K562 (cell line): ENCODE data around the gene LGALS3. TPM values are rescaled to one million over a fixed set of nuclear protein-coding genes. Genes with fewer than 3 reads are reported as not detected.

Source experiments
- ASH1L ChIP-seq: fragments of 450-650 bp; IDR thresholded peaks from 2 replicates; pipeline ENCODE4 v1.6.1; 2018; ENCODE audit warnings: borderline replicate concordance, mild to moderate bottlenecking, low read depth; ENCODE audit not compliant: partially characterized antibody
- ATF1 ChIP-seq, 2 experiments: fragments of 450-650 bp in 1 of 2; IDR thresholded peaks; 2 replicates each; pipeline ENCODE4 v1.6.1; 2016; ENCODE audit warnings: missing compliant biosample characterization in 1 of 2, missing genetic modification characterization in 1 of 2
- BRD9 ChIP-seq: fragments of 450-650 bp; IDR thresholded peaks from 2 replicates; pipeline ENCODE4 v1.6.1; 2018; ENCODE audit warnings: low read depth; ENCODE audit not compliant: partially characterized antibody
- CCAR2 ChIP-seq: fragments of 200-400 bp; formaldehyde crosslinking; IDR thresholded peaks from 2 replicates; pipeline ENCODE4 v1.6.1; 2017; ENCODE audit warnings: mild to moderate bottlenecking, low read depth, low read length
- HOXB6 ChIP-seq: fragments of 250-450 bp; sonication (Bioruptor Pico); IDR thresholded peaks from 2 replicates; pipeline ENCODE4 v1.5.1; 2022; ENCODE audit warnings: mild to moderate bottlenecking, borderline replicate concordance
- ILK ChIP-seq: fragments of 450-650 bp; IDR thresholded peaks from 2 replicates; pipeline ENCODE4 v1.6.1; 2016; ENCODE audit warnings: missing genetic modification characterization, low read depth, mild to moderate bottlenecking, missing compliant biosample characterization, moderate library complexity, borderline replicate concordance
- JUND ChIP-seq, 2 experiments: IDR thresholded peaks; 2 replicates in 1 of 2; 3 replicates in 1 of 2; pipeline ENCODE4 v1.6.1; 2011; ENCODE audit warnings: borderline replicate concordance in 2 of 2, low read depth in 2 of 2, low read length in 2 of 2, improper control_type of control experiment in 1 of 2, missing biosample characterization in 1 of 2, missing genetic modification characterization in 1 of 2, missing genetic modification reagents in 1 of 2
- MAFK ChIP-seq: IDR thresholded peaks from 2 replicates; pipeline ENCODE4 v1.6.1; 2011; ENCODE audit warnings: low read length, improper control_type of control experiment
- U2AF1 ChIP-seq: fragments of 200-400 bp; formaldehyde crosslinking; optimal IDR thresholded peaks from 2 replicates; pipeline ENCODE3; 2017; ENCODE audit warnings: mild to moderate bottlenecking, low read depth, low read length, moderate library complexity
- ZBTB17 ChIP-seq: fragments of 450-650 bp; formaldehyde crosslinking; IDR thresholded peaks from 2 replicates; pipeline ENCODE4 v1.4.0; 2020; ENCODE audit warnings: mild to moderate bottlenecking
- ZC3H11A ChIP-seq: IDR thresholded peaks from 2 replicates; pipeline ENCODE4 v1.6.1; 2012; ENCODE audit warnings: low read depth, low read length, improper control_type of control experiment
- ZNF121 ChIP-seq: sonication (generic); formaldehyde crosslinking; conservative IDR thresholded peaks from 2 replicates; pipeline ENCODE4 v1.8.0; 2022; ENCODE audit warnings: missing genetic modification reagents
- ZNF444 ChIP-seq: fragments of 250-450 bp; sonication (Bioruptor Pico); IDR thresholded peaks from 2 replicates; pipeline ENCODE4 v1.4.0; 2020; ENCODE audit warnings: mild to moderate bottlenecking, moderate library complexity
- ZNF551 ChIP-seq: fragments of 250-450 bp; sonication (Bioruptor Pico); IDR thresholded peaks from 2 replicates; pipeline ENCODE4 v1.5.0; 2021; ENCODE audit warnings: mild to moderate bottlenecking, moderate library complexity
- ZNF707 ChIP-seq: fragments of 250-450 bp; sonication (Bioruptor Pico); conservative IDR thresholded peaks from 2 replicates; pipeline ENCODE4 v1.8.0; 2022; ENCODE audit warnings: inconsistent platforms, mild to moderate bottlenecking, moderate library complexity
- polyA plus RNA-seq, 8 experiments: library from polyadenylated mRNA; depleted of rRNA in 4 of 8; stranded (reverse) in 5 of 8; unstranded in 3 of 8; fragments of >200 nt; fragmentation: Nextera tagmentation in 2 of 8; fragmentation: Illumina TruSeq in 1 of 8; extraction: Ambion mirVana in 2 of 8; extraction: Trizol in 1 of 8; gene quantifications; 2 replicates each; pipeline versions ENCODE4 v1.2.1 to v1.2.3, GENCODE V29; 2011 to 2014; ENCODE audit warnings: inconsistent platforms in 1 of 8, missing spikeins in 1 of 8
- total RNA-seq, 7 experiments: library from RNA; depleted of rRNA in 6 of 7; stranded (reverse); fragments of >200 nt in 6 of 7; fragmentation: Illumina TruSeq in 2 of 7; extraction: Trizol in 2 of 7; gene quantifications; 2 replicates each; pipeline versions ENCODE4 v1.2.1 to v1.2.3, GENCODE V29; 2011 to 2021; ENCODE audit warnings: low replicate concordance in 1 of 7
- TF ChIP-seq, protein P1 (sequence below): IDR thresholded peaks from 2 replicates; pipeline ENCODE4 v1.6.1; 2011; ENCODE audit not compliant: insufficient read length; ENCODE audit errors: extremely low read depth
- TF ChIP-seq, protein P2 (sequence below): fragments of 450-650 bp; IDR thresholded peaks from 2 replicates; pipeline ENCODE4 v1.6.1; 2016; ENCODE audit warnings: low read depth, mild to moderate bottlenecking, moderate library complexity
- TF ChIP-seq, protein P3 (sequence below): fragments of 450-650 bp; IDR thresholded peaks from 2 replicates; pipeline ENCODE4 v1.6.1; 2018; ENCODE audit warnings: mild to moderate bottlenecking, low read depth; ENCODE audit not compliant: partially characterized antibody
- TF ChIP-seq, protein P4 (sequence below): sonication (generic); formaldehyde crosslinking; IDR thresholded peaks from 2 replicates; pipeline ENCODE4 v1.8.0; 2022; ENCODE audit warnings: missing genetic modification reagents, mild to moderate bottlenecking, moderate library complexity, borderline replicate concordance
- TF ChIP-seq, protein P5 (sequence below): fragments of 450-650 bp; IDR thresholded peaks from 2 replicates; pipeline ENCODE4 v1.6.1; 2014; ENCODE audit warnings: low read depth, mild to moderate bottlenecking, moderate library complexity, borderline replicate concordance

LGALS3 gene
- total and polyA plus RNA-seq, 9 of the 15 experiments (the other 6 are each of a cell fraction or from before 2014, with no cell fraction given), result 0.04 to 1.9 (median 1.1) TPM

DNA sequence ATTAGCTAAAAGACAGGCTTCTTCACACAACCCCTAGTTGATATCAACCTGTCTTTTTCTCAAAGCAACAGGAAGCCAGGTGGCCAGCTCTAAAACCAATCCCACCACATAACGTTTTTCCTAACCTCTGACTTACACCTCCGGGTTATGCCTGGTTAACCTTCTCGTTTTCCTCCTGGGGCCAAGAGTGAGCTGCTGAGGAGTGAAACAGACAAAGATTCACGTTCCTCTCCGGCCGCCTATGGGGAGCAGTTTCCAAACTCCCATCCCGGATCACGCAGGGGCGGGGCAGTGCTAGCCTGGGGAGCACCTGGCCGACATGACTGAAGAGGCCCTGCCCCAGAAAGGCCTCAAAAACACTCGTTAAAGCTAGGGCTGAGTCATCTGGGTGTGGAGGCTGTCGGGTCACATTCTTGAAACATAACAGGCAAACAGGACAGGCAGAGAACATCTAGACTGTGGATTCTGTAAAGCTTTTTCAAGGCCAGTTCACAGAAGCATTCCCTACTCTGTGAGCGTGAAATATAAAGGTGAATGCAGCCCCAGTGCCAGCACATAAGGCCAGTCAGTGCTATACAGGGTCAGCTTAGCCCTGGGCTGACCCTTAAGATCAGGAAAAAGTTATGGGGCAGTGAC, 25.9 kb upstream of the LGALS3 start (continued):
- TF ChIP-seq ILK (tag), result no peak
- peak; percentile 96 for TF ChIP-seq JUND (IDR thresholded peaks at IDR 0.05; ENCODE audit: borderline replicate concordance, low read depth, low read length)
- TF ChIP-seq JUND (tag; IDR thresholded peaks at IDR 0.05; ENCODE audit: borderline replicate concordance, low read depth, low read length), result peak; percentile 90; the same call in 2 of the 3 replicates
- TF ChIP-seq HOXB6, result no peak
- TF ChIP-seq, protein P1, sequence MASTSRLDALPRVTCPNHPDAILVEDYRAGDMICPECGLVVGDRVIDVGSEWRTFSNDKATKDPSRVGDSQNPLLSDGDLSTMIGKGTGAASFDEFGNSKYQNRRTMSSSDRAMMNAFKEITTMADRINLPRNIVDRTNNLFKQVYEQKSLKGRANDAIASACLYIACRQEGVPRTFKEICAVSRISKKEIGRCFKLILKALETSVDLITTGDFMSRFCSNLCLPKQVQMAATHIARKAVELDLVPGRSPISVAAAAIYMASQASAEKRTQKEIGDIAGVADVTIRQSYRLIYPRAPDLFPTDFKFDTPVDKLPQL, result no peak
- TF ChIP-seq, protein P2, sequence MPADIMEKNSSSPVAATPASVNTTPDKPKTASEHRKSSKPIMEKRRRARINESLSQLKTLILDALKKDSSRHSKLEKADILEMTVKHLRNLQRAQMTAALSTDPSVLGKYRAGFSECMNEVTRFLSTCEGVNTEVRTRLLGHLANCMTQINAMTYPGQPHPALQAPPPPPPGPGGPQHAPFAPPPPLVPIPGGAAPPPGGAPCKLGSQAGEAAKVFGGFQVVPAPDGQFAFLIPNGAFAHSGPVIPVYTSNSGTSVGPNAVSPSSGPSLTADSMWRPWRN, result no peak
- TF ChIP-seq ATF1 (CRISPR knock-in tag; IDR thresholded peaks at IDR 0.05), result no peak
- no peak for TF ChIP-seq ATF1 (tag; IDR thresholded peaks at IDR 0.05)
- TF ChIP-seq BRD9, result peak; percentile 73
- no peak for TF ChIP-seq ZNF444 (CRISPR knock-in tag)
- TF ChIP-seq, protein P3, sequence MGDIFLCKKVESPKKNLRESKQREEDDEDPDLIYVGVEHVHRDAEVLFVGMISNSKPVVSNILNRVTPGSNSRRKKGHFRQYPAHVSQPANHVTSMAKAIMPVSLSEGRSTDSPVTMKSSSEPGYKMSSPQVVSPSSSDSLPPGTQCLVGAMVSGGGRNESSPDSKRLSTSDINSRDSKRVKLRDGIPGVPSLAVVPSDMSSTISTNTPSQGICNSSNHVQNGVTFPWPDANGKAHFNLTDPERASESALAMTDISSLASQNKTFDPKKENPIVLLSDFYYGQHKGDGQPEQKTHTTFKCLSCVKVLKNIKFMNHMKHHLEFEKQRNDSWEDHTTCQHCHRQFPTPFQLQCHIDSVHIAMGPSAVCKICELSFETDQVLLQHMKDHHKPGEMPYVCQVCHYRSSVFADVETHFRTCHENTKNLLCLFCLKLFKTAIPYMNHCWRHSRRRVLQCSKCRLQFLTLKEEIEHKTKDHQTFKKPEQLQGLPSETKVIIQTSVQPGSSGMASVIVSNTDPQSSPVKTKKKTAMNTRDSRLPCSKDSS, result no peak
- TF ChIP-seq ZBTB17 (CRISPR knock-in tag), result no peak
- TF ChIP-seq ZNF121, result no peak
- TF ChIP-seq ZNF707 (CRISPR knock-in tag), result no peak
- no peak for TF ChIP-seq ASH1L
- TF ChIP-seq, protein P4, sequence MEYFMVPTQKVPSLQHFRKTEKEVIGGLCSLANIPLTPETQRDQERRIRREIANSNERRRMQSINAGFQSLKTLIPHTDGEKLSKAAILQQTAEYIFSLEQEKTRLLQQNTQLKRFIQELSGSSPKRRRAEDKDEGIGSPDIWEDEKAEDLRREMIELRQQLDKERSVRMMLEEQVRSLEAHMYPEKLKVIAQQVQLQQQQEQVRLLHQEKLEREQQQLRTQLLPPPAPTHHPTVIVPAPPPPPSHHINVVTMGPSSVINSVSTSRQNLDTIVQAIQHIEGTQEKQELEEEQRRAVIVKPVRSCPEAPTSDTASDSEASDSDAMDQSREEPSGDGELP (CRISPR knock-in tag), result peak; percentile 63; the same call in 1 of the 2 replicates
- TF ChIP-seq, protein P5, sequence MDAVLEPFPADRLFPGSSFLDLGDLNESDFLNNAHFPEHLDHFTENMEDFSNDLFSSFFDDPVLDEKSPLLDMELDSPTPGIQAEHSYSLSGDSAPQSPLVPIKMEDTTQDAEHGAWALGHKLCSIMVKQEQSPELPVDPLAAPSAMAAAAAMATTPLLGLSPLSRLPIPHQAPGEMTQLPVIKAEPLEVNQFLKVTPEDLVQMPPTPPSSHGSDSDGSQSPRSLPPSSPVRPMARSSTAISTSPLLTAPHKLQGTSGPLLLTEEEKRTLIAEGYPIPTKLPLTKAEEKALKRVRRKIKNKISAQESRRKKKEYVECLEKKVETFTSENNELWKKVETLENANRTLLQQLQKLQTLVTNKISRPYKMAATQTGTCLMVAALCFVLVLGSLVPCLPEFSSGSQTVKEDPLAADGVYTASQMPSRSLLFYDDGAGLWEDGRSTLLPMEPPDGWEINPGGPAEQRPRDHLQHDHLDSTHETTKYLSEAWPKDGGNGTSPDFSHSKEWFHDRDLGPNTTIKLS, result no peak; the same call in 1 of the 2 replicates
- TF ChIP-seq U2AF1, result no peak
- no peak for TF ChIP-seq ZC3H11A
- no peak for TF ChIP-seq CCAR2
- TF ChIP-seq MAFK, result peak; percentile 60
- TF ChIP-seq ZNF551, result no peak
